Prostate gland (tissue), 2 donors: Measurements from ENCODE around the gene ENOX2.

Experiments used
- CTCF ChIP-seq, 4 experiments: fragments of 200-600 bp in 2 of 4; fragments of 450-650 bp in 2 of 4; sonication (generic) in 2 of 4; IDR thresholded peaks; 1 replicate in 3 of 4; 2 replicates in 1 of 4; pipeline ENCODE4 v1.5.1; 2016 to 2019; ENCODE audit warnings: antibody characterized with exemption in 4 of 4, mild to moderate bottlenecking in 2 of 4, moderate library complexity in 2 of 4
- POLR2A ChIP-seq: fragments of 450-650 bp; IDR thresholded peaks from one replicate; pipeline ENCODE4 v1.6.1; 2016; ENCODE audit warnings: antibody characterized with exemption, mild to moderate bottlenecking

- no peak for TF ChIP-seq CTCF (IDR thresholded peaks at IDR 0.05)
- no peak for TF ChIP-seq POLR2A
Measured at GRCh38 chrX:130756233-130756632, 146.8 kb downstream of the ENOX2 start.
